Sigmoid colon (tissue), 4 donors: ENCODE measurements around the gene SLC51B.

ENCODE experiments used
- EP300 ChIP-seq, 4 donors: sonication (generic); formaldehyde crosslinking; IDR thresholded peaks; one replicate each; pipeline ENCODE4 v1.6.1; 2017; ENCODE audit warnings: antibody characterized with exemption in 4 of 4
- POLR2A ChIP-seq, 2 donors: fragments of 450-650 bp; IDR thresholded peaks; one replicate each; pipeline ENCODE4 v1.6.1; 2016; ENCODE audit warnings: antibody characterized with exemption in 2 of 2, mild to moderate bottlenecking in 2 of 2, moderate library complexity in 2 of 2
- POLR2AphosphoS5 ChIP-seq, 4 donors: sonication (generic); formaldehyde crosslinking; IDR thresholded peaks; one replicate each; pipeline ENCODE4 v1.6.1; 2017; ENCODE audit warnings: antibody characterized with exemption in 4 of 4
- TF ChIP-seq, protein P1 (sequence below), 4 experiments: fragments of 450-650 bp in 3 of 4; fragments of 200-600 bp in 1 of 4; IDR thresholded peaks; one replicate each; pipeline ENCODE4 v1.5.1; 2016 to 2019; ENCODE audit warnings: antibody characterized with exemption in 4 of 4, mild to moderate bottlenecking in 3 of 4, moderate library complexity in 2 of 4

DNA sequence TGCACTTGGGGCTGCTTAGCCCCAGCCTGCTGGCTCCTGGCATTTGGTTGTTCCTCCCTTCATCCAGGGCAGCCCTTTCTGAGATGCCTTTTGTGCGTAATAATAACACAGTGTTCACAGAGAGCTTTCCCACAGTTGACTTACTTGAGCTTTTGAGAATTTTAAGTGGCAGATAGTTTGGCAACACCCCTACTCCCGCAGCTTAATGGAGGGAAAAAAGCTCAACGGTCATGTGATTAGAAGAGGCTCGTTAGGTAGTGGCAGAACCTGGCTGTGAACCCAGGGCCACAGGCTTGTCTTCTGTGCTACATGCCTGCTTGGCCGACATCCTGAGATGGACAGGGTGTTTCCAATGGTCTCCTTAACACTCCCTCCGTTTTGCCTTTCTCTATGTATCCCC, 36.1 kb downstream of the SLC51B start:
- TF ChIP-seq POLR2A (IDR thresholded peaks at IDR 0.05) (no peak), EP300 (IDR thresholded peaks at IDR 0.05) (no peak), POLR2AphosphoS5 (IDR thresholded peaks at IDR 0.05) (no peak)
- TF ChIP-seq, protein P1, sequence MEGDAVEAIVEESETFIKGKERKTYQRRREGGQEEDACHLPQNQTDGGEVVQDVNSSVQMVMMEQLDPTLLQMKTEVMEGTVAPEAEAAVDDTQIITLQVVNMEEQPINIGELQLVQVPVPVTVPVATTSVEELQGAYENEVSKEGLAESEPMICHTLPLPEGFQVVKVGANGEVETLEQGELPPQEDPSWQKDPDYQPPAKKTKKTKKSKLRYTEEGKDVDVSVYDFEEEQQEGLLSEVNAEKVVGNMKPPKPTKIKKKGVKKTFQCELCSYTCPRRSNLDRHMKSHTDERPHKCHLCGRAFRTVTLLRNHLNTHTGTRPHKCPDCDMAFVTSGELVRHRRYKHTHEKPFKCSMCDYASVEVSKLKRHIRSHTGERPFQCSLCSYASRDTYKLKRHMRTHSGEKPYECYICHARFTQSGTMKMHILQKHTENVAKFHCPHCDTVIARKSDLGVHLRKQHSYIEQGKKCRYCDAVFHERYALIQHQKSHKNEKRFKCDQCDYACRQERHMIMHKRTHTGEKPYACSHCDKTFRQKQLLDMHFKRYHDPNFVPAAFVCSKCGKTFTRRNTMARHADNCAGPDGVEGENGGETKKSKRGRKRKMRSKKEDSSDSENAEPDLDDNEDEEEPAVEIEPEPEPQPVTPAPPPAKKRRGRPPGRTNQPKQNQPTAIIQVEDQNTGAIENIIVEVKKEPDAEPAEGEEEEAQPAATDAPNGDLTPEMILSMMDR (IDR thresholded peaks at IDR 0.05) = no peak
